COR-L47 (cell line): ENCODE data around the gene TGM6.

Source experiments
- DNase-seq: peaks from one replicate; lab custom pipeline; 2025; lab: John Stamatoyannopoulos, UW

Gene TGM6

DNA sequence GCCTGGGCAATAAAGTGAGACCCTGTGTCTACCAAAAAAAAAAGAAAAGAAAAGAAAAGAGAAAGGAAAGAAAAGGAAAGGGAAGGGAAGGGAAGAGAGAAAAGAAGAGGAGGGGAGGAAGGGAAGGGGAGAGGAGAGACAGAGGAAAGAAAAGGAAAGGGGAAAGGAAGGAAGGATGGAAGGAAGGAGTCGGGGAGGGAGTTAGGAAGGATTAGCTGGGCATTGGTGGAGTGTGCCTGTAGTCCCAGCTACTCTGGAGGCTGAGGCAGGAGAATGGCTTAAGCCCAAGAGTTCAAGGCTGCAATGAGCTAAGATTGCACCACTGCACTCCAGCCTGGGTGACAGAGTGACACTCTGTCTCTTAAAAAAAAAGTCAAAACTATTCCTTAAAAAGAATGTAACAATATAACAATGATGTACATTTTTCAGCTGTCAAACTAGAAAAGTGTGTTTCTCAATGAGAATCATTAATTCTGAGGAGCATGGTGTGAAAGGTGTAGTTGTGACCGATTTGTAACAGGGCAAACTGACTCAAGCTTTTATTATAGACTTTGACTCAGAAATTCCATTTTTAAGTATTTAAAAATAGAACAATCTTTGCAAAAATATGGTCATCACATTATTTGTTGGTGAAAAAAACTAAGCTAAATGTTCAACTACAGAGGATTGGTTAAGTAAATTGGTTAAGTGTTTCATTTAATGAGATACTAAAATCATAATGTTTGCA is 75.2 kb downstream of the TGM6 start:
- DNase-seq: no peak

DNA sequence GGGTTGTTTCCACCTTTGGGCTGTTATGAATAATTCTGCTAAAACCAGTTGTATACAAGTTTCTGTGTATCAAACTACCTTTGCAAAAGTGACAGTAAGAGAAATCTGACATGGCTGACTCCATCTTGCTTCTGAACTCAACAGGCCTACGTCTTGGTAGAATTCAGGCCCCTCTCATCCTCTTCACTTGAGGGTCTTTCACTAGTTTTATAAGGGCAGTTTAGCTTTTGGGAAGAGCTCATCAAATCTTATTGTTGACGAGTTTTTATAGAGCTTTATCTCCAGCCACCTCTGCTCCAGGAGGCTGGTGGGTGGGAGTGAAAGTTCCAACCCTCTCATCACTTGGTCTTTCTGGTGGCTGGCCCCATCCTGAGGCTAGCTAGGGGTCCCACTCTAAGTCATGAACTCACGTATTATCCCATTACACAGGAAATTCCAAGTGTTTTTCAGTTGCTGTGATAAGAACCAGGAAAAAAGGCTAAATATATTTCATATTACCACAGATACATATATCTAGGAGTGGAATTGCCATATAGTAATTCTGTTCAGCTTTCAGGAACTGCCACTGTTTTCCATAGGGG is 78.3 kb downstream of the TGM6 start:
- DNase-seq: no peak

DNA sequence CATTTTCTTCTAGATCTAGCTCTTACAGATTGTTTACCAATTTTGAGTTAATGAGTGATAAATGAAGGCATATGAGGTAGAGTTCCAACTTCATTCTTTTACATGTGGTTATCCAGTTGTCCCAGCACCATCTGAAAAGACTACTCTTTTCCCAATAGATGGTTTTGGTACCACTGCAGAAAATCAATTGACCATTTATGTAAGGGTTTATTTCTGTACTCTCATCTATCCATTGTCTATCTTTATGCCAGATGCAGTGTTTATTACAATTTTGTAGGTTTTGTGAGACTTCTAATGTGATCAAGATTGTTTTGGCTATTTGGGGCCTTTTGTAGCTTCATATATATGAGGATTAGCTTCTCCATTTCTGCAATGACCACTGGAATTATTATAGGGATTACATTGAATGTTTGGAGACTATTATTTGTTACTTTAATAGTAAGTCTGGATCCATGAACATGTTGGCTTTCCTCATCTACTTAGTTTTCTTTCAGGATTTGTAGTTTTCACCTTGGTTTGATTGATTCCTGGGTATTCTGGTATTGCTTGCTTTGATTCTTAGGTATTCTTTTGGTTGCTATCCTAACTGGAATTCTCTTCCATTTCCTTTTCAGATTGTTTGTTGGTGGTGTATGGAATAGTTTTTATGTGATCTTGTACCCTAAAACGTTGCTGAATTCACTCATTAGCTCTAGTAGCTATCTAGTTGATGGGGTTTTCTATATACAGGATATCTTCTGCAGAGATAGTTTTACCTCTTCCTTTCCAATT is 79.5 kb downstream of the TGM6 start:
- DNase-seq: no peak

DNA sequence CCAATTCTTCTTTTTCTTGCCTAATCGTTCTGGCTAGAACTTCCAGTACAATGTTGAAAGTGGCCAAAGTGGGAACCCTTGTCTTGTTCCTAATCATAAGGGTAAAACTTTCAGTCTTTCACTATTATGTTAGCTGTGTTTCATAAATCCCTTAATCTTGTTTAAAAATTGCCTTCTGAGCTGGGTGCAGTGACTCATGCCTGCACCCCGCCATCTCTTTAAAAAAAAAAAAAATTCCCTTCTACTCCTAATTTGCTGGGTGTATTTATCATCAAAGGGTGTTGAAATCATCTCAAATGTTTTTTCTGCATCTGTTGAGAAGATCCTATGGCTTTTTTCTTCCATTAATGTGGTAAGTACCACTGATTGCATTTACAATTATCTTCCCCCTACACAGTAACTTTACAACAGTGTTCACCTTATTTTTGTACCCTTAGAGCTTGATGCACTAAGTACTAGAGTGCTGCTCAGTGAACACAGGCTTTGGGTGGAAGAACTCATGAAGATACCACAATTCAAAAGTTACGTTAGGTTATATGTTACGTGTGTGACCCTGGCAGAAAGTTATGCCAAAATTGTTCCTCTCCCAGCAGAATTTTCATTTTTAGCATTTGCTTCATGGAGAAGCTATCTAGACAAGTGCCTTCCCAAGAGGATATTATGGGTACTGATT is 80.2 kb downstream of the TGM6 start:
- DNase-seq: no peak

DNA sequence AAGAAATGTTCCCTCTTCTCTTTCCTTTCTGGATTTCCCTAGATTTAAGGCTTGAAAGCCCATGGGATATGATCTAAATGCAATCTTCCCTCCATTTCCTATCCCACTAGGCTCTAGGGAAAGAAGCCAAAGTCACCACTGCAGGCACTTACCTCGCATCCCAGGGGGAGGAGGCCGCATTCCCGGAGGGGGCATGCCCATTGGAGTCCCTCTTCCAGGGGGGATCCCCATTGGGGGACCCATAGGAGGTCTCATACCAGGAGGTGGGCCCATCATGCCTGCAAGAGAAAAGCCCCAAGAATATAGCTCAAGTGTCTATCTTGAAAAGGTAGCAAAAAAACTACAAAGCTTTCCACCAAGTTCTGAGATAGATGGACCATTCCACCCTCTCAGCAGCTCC is 81.8 kb downstream of the TGM6 start:
- DNase-seq: no peak

DNA sequence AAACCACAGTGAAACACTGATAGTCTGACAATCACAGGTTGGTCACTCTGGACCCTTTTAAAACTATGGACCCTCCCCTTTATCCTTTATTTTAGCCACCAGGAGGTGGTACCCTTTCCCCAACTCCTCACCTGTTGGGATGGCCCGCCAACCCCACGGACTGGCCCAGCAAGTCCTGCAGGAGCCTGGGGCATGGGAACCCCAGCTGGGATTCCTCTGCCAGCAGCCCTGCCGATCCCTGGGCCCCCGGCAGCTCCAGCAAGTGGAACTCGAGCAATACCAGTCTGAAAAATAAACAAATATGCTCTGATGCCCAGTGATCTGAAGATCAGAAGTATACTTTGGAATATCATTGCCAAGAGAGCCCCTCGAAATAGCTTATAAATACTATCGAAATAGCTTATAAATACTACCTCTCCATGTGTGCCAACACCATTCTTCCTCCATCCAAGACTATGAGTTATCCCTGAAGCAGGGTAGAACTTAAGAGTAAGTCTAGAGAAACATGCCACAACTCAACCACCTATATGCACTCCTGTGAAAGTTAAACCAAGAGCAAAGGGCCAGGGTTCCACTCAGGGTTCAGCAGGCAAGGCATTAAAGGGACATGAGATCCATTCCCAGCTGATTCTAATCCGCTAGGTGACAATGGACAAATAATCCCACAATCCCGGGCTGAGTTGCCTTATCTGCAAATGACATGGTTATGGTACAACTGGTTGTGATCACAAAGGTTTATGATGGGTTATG is 83.1 kb downstream of the TGM6 start:
- no peak for DNase-seq

DNA sequence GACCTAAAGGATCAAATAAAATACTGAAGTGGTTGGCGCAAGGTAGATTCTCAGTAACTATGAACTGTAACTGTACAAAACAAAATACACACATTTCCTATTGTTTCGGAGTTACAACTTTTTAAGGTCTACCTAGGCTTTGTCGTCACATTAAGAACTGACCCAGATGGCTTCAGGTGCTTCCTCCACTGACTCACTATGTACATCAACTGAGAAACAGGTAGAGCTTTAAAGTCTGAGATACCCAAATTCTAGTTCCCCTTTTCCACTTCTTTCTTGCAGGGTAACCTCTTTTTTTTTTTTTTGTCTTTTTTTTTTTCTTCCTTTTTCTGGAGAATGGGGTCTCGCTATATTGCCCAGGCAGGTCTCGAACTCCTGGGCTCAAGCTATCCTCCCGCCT is 84.4 kb downstream of the TGM6 start:
- no peak for DNase-seq

DNA sequence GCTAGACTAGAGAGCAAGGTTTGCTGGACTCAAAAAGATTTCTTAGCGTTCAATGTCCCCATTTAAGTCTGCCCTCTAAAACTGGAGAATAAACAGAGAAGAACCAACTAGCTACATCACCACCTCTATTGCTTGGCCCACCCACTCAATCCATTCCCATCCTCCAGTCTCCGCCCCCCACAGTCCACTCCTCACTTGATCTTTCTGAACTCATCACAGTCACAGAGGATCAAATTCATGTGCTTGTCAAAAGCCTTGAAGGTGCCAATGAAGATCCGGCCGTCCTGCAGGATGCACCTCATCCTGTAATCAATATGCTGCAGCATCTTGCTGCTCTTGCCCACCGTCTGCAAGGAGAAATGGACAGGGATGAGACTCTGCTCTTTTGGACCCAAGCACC is 86.7 kb downstream of the TGM6 start:
- DNase-seq: no peak

DNA sequence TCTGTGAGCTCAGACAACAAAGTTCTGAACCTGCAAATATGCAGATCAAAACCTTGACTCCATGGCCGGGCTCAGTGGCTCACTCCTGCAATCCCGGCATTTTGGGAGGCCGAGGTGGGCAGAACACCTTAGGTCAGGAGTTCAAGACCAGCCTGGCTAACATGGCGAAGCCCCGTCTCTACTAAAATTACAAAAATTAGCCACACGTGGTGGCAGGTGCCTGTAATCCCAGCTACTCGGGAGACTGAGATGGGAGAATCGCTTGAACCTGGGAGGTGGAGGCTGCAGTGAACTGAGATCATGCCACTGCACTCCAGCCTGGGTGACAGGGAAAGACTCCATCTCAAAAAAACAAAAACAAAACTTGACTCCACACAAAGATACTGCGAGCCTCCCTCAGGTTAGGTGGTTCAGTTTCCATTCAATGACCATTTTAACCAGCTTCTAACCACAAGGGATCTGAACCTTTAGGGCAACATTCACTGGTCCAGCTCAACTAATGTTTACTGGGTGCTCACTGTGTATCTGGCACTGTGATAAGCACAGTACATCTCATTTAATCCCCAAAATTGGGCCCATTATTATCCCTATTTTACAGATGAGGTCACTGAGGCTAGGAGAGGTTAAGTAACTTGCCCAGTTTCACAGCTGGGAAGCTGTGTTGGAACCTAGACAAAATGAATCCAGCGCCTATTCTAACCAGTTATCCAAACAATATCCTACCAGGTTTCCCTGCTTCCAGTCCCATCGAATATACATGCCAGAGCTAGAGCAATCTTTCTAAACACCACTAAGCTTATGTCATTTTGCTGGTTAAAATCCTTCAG is 88.1 kb downstream of the TGM6 start:
- no peak for DNase-seq

DNA sequence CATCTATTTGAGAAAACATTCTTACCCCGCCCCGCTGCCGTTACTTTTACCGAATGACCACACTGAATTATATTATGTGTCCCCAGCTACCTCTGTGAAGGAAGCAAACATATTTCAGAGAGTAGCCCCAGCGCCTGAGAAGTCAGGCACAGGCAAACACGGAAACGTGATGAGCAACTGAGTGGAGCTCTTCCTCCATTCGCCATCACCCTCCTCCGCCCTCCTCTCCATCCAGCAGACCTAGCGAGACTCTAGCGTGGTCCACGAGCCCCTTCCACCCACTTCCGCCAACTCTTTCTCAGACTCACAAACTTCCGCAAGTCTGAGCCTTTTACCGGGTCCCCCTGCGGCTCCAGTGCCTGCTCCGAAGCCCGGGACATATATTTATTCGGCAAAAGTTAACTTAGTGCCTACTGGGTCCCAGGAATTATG is 89.3 kb downstream of the TGM6 start:
- DNase-seq: peak; percentile 16

DNA sequence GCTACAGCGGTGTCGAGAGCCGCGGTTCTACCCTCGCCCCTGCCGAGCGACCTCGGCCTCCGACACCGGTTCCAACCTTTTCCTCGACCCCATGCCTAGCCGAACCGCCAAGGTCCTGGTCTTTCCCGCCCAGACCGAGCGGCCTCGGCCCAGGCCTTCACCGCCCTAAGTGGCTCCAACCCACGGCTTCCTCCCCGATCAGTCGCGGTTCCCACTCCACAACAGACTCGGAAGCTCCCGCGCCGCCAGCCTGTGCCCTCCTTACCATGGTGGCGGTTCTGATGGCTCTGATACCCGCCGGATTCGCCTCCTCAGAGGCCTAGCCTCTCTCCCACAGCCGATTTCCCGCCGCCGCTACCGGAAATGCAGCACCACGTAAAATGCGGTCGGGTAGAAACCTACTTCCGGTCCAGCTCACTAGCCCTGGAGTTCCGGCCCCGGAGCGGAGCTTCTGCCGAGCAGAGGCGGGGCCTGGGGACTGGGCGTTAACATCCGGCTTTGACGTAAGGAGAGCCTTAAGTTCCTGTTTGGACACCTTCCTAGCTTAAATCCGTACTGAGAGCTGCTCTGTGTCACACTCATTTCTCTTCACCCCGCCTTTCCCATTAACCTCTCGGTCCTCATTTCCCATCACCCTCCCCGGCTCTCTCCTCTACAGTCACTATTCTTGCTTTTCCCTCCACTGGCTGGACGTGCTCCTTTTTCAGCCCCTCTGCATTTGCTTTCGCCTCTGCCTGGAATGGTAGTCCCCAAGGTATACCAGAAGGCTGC is 89.9 kb downstream of the TGM6 start, which contains the start of gene SNRPB:
Gene SNRPB, minus strand, starts transcription at position 367 of the 771 bp plus-strand sequence. Its CDS starts 99 bp downstream, at position 268.
- peak; percentile 99 for DNase-seq

DNA sequence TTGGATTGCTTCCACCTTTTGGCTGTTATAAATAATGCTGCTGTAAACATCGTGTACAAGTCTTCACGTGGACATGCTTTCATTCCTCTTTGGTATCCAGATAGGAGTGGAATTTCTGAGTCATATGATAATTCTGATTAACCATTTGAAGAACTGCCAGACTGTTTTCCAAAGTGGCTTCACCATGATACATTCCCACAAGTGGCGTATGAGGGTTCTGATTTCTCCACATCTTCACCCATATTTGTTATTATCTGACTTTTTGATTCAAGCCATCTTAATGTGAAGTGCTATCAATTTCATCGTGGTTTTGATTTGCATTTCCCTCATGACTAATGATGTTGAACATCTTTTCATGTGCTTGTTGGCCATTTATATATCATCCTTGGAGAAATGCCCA is 92.8 kb downstream of the TGM6 start:
- no peak for DNase-seq

DNA sequence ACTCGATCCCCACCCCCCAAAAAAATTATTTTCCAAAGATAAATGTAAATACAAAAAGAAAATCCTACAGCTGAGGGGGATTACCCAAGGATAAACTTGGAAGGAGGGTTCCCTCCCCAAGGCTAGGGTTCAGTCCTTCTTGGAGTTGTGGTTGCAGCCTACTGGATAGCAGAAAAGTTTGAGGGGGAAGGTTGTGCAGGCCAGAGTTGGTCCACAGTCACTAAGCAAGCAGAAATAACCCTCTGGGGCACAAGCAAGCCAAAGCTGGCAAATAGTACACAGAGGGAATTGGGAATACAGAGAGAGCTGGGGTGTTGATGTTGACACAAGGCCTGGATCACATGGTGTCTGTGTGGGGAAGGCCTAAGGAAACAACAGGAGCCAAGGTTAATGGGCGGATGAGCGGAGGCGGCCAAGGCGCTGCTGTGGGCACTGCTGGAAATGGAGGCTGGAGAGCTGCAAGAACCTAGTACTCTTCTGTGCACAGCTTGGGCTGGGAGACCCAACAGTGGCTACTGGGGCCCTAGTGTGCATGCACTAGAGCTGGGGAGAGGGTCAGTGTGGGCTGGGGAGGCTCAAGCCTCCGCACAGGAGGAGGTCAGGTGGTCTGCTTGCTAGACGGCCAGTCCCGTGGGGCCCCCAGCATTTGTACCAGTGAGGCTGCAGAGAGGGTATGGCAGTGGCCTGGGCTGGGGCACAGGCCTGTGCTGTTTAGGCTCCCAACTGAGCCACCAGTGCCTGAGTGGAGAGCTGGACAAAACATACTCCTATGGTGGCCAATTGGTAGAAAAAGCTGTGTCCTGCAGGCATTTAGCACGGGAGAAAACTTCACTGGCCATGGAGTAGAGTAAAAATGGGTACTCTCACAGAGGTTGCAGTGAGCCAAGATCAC is 95.4 kb downstream of the TGM6 start:
- DNase-seq: no peak

DNA sequence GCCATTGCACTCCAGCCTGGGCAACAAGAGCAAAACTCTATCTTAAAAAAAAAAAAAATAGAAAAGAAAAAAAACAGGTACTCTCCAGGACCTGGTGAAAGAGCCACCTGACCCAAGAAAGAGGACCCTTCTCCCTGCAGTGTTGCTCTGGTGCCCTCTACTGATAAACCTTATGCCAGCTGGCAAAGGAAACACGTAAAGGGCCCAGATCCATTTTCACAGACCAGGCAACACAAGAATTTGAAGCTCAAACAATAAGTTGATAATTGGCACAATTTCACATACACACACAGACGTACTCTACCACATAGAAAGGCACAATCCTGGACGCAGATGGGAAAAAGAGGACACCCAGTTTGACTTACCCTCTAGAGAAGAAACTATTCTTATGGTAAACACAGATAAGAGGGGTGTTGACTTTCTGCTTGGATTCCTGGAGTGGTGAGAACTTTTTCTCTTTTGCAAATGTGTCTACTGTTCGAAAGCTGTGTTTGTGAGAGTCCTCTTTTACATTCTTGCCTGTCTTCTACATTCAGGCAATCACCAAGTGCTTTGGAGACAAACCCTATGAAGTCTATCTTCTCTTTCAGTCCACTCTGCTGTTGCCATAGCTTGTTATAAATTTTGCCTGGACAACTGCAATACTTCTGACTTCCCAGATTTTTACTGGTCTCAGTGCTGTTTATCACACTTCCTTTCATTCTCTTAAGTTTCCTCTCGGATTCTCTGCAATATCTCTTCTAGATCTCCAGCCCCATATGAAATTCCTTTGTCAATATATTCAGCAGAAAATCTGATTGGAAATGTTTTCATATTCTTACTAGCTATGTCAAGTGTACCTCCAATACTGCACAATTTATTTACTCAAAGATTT is 96.3 kb downstream of the TGM6 start:
- DNase-seq: no peak

DNA sequence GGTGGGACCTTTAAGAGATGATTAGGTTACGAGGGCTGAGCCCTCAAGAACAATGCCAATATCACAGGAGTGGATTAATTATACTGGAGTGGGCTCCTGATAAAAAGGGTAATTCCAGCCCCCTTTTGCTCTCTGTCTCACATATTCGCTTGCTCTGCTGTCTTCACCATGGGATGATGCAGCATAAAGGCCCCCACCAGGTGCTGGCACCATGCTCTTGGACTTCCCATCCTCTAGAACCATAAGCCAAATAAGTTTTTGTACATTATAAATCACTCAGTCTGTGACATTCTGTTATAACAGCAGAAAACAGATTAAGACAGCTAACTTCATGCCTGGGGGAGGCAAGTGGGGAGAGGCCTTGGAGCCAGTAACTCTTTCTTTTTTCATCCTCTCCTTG is 99.7 kb downstream of the TGM6 start:
- no peak for DNase-seq
